Activated T-cell treated with anti-CD3 and anti-CD28 coated beads, Interleukin-2, amount 50 U/mL, for 4 hours (primary cell): ENCODE results near the gene SPATS2. TPM values are rescaled to one million over a fixed set of nuclear protein-coding genes. Genes with fewer than 3 reads are reported as not detected.

ENCODE experiments used
- ATAC-seq, 2 donors: fragments of 200-7000 bp; cut with Tn5 transposase; one replicate each; pipeline ENCODE4 v1.10.0; 2021
- DNase-seq: peaks from one replicate; pipeline ENCODE4 v3.0.0-alpha.2; 2020
- H3K27me3 Mint-ChIP-seq: one replicate; pipeline ENCODE4 v1.8.0; 2021; ENCODE audit warnings: low read depth, mixed read lengths
- H3K36me3 Mint-ChIP-seq: one replicate; pipeline ENCODE4 v1.8.0; 2022; ENCODE audit warnings: mixed read lengths; ENCODE audit not compliant: insufficient read depth
- H3K4me1 Mint-ChIP-seq: one replicate; pipeline ENCODE4 v1.8.0; 2021; ENCODE audit warnings: low read depth, mixed read lengths
- H3K4me3 Mint-ChIP-seq: one replicate; pipeline ENCODE4 v1.8.0; 2021; ENCODE audit warnings: mild to moderate bottlenecking, moderate library complexity, mixed read lengths
- H3K9me3 Mint-ChIP-seq: one replicate; pipeline ENCODE4 v1.8.0; 2021; ENCODE audit warnings: mixed read lengths
- total RNA-seq, 3 donors: library from RNA; stranded (reverse); gene quantifications; one replicate each; pipeline ENCODE4 v1.2.1, GENCODE V29; 2021

SPATS2 gene
- total RNA-seq, 3 donors from 2014 or later, result 6.9 to 7.2 (median 7.0) TPM

GRCh38 chr12:49342066-49342913, 25.0 kb upstream of the SPATS2 start:
- H3K4me1 Mint-ChIP-seq, result peaks cover 41% of the 10 kb centered on the region
- peaks cover 62% of the 10 kb centered on the region for H3K27me3 Mint-ChIP-seq

DNA sequence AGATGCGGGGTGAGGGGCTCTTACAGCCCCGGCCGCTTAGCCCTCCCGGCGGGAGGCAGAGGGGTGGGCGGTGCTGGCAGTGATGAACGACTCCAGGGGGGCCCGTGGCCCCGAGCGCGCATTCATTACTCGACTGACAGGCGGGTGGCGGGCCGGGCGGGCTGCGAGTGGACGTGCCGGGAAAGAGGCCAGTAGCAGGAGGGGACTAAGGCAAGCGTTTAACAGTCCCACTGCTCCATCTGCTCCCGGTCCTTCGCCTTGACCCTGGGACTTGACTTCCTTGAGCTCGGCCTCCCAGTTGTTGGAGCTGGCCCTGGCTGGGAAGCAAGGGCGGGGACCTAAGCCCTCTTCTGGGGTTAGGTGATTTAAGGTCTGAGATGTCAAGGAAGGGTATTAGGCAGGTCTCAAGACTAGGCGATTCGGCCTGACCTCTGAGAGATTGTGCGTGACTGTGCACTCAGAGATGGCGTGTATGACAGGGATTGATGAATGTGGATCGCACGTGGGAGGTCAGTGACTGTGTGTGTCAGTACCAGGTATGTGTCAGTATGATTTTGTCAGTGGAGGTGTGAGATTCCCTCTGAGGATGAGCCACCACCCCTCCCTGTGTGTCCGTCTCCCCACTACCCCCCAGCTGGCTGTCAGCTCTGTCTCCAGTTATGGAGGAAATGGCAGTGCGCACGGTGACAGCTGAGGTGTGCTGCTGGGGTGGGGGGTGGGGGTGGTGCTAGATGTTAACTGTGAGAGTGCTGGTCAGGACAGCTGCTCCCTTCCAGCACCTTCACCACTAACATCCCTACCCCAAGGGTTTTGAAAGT, 24.1 kb upstream of the SPATS2 start:
- Mint-ChIP-seq H3K27me3 (peaks cover 62% of the 10 kb centered on the region), H3K4me1 (peaks cover 36% of the 10 kb centered on the region)
- peak; percentile 47 for DNase-seq

More at GRCh38 chr12:49342066-49342913, 25.0 kb upstream of the SPATS2 start:
- DNase-seq (peak; percentile 67), ATAC-seq (peak; percentile 66 to 69)
- Mint-ChIP-seq H3K4me3 (peak overlapping the region; percentile 65), H3K36me3 (no peaks in the 10 kb centered on the region), H3K9me3 (no peaks in the 10 kb centered on the region)

DNA sequence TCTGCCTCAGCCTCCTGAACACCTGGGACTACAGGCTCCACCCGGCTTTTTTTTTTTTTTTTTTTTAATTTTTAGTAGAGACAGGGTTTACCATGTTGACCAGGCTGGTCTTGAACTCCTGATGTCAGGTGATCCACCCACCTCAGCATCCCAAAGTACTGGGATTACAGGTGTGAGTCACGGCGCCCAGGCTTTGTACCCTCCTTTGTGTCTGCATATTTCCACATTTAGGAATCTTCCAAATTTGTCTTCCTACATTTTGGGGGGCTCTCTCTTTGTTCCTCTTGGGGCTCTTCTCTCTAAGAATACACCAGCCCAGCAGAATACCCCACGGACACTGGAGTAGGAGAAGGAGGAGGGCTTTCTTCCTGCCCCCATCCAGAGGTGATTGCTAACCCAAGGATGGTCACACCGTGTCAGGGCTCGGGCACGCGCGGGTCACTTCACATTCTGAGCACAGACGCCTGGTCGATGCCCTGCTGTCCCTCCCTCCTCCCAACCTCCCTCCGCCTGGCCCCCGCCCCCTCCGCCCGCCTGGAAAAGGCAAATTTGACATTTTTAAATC, 22.7 kb upstream of the SPATS2 start:
- DNase-seq (no peak), ATAC-seq (no peak)
- H3K36me3 Mint-ChIP-seq, result no peaks in the 10 kb centered on the region
- no peak overlapping the region for H3K4me3 Mint-ChIP-seq
- peaks cover 36% of the 10 kb centered on the region for H3K4me1 Mint-ChIP-seq
- H3K27me3 Mint-ChIP-seq, result peaks cover 68% of the 10 kb centered on the region
- H3K9me3 Mint-ChIP-seq, result no peaks in the 10 kb centered on the region

More for the DNA sequence above, 24.1 kb upstream of the SPATS2 start:
- Mint-ChIP-seq H3K4me3 (peak overlapping the region; percentile 65), H3K9me3 (no peaks in the 10 kb centered on the region), H3K36me3 (no peaks in the 10 kb centered on the region)
- ATAC-seq, result peak; percentile 72 to 80

DNA sequence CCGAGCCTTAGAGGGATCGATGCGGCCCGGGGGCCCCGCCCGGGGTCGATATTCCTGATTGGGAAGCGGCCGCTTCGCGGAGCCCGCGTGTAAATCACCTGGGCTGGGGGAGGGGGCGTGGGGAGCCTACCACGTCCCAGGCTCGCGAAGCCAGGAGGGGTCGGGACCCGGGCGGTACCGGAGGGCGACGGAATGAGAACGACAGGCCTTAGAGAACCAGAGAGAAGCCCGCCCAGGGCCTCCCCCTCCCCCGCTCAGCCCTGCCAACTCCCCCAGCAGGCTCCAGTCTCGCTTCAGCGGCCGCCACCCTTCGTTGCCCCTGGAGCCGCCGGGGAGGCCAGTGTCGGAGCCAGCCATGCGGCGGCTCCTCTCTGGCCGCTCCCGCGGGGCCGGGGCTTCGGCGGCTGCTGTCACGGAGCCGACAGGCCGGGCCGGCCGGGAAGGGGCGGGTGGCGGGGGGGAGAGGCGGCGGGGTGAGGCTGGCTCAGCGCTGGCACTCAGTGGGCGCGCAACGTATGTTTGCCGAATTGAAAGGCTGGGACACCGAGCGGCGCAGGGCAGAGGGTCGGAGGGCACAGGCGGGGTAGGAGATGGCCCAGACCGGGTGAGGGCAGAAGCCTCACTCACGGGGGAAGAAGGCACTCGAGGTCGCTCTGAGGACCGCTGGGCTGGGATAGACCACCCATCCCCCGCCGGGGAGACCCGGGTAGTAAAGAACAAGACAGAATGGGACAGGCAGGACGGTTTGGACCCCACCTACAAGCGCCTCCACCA, 22.0 kb upstream of the SPATS2 start:
- Mint-ChIP-seq H3K9me3 (no peaks in the 10 kb centered on the region), H3K4me1 (peaks cover 36% of the 10 kb centered on the region)
- no peak for ATAC-seq

DNA sequence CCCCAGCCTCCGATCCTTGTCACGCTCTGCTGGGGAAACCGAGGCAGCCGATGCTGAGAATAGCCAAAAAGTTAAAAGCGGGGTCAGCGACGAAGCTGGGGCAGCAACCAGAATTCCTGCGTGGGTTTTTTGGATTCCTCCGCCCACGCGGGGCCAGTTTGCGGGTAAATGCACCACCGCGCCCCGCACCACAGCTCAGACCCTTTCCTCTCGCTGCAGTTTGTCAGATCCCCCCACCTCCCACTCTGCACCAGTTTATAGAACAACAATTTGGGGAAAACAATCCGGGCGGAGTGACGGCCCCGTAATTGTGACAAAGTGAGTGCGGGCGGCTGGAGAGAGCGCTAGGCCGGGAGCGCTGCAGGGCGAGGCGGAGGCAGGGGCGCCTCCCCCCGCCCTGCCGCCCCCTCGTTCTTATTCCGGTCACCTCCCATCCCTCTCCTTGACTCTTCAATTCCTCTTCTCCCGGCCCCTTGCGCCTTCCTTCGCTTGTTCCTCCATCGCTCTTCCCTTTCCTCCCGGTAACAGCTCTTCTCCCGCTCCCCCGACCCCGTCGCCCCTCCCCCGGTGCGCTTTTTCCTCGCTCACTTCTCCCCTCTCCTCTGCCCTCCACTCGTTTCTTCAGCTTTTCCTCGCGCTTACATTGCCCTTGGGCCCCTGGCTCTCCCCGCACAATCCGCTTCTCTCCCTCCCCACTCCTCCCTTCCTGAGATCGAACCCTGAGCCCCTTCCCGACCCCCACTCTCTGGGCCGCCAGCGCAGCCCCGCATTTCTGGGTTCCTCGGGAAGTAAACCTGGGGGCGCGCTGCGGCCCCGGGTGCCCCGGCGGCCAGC, 21.2 kb upstream of the SPATS2 start:
- Mint-ChIP-seq H3K27me3 (peaks cover 63% of the 10 kb centered on the region), H3K4me3 (peak overlapping the region; percentile 76), H3K36me3 (no peaks in the 10 kb centered on the region), H3K9me3 (no peaks in the 10 kb centered on the region), H3K4me1 (peaks cover 36% of the 10 kb centered on the region)
- DNase-seq (no peak), ATAC-seq (no peak)

More for the DNA sequence above, 22.0 kb upstream of the SPATS2 start:
- DNase-seq, result no peak
- H3K27me3 Mint-ChIP-seq, result peaks cover 63% of the 10 kb centered on the region
- H3K4me3 Mint-ChIP-seq, result peak overlapping the region; percentile 38
- H3K36me3 Mint-ChIP-seq, result no peaks in the 10 kb centered on the region

DNA sequence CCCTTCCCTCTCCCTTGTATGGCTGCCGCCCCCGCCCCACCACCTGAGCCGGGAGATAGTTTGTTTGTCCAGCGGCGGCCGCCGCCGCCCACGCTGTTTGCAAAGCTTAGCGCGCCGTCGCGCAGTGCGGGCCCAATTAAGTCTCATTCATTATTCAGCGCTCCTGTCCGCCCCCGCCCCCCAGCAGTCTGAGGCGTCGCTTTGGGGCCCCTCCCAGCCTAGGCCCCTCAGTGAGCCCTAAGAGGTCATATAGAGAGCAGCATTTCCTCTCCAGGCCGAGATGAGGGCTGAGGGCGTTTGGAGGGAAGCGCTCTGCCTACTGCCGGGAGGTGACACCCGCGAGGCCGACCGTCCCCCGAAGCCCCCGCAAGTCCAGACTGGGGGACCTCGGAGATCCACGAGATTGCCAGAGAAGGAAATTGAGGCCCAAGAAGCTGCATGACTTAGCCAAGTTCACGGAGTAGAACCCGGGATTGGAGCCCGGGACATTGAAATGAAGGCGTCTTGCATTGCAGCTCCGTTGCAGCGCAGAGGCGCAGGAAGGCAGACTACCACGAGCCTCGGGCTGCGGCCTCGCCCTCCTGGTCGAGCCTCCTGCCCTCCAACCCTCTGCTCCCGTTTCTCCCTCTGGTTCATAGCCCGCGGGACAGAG, 20.5 kb upstream of the SPATS2 start, which contains the start of gene DNAJC22:
Gene DNAJC22 (plus strand): TSS at position 230 of the 652 bp plus-strand sequence. CDS start 1,985 bp downstream, outside the sequence.
- ATAC-seq, result peak in 1 of 2 donors; percentile 11
- Mint-ChIP-seq H3K36me3 (no peaks in the 10 kb centered on the region), H3K27me3 (peaks cover 68% of the 10 kb centered on the region), H3K4me1 (peaks cover 36% of the 10 kb centered on the region), H3K4me3 (peak within 1 kb of the TSS; percentile 76), H3K9me3 (no peaks in the 10 kb centered on the region)
- no peak for DNase-seq

GRCh38 chr12:49347311-49348193, 19.7 kb upstream of the SPATS2 start:
- Mint-ChIP-seq H3K4me3 (peak overlapping the region; percentile 76), H3K36me3 (no peaks in the 10 kb centered on the region), H3K9me3 (no peaks in the 10 kb centered on the region), H3K4me1 (peaks cover 36% of the 10 kb centered on the region), H3K27me3 (peaks cover 68% of the 10 kb centered on the region)
- peak; percentile 59 to 70 for ATAC-seq
- DNase-seq, result peak; percentile 78

GRCh38 chr12:49348781-49349180, 18.5 kb upstream of the SPATS2 start:
- Mint-ChIP-seq H3K27me3 (peaks cover 68% of the 10 kb centered on the region), H3K36me3 (no peaks in the 10 kb centered on the region), H3K9me3 (no peaks in the 10 kb centered on the region), H3K4me1 (peaks cover 23% of the 10 kb centered on the region), H3K4me3 (no peak overlapping the region)
- ATAC-seq (no peak), DNase-seq (no peak)

GRCh38 chr12:49349266-49349665, 18.0 kb upstream of the SPATS2 start:
- H3K27me3 Mint-ChIP-seq, result peaks cover 64% of the 10 kb centered on the region

GRCh38 chr12:49352351-49352750, 14.9 kb upstream of the SPATS2 start:
- Mint-ChIP-seq H3K27me3 (peaks cover 50% of the 10 kb centered on the region), H3K4me1 (peaks cover 1% of the 10 kb centered on the region), H3K36me3 (no peaks in the 10 kb centered on the region), H3K9me3 (no peaks in the 10 kb centered on the region), H3K4me3 (no peak overlapping the region)
- ATAC-seq (no peak), DNase-seq (no peak)

More at GRCh38 chr12:49349266-49349665, 18.0 kb upstream of the SPATS2 start:
- no peaks in the 10 kb centered on the region for H3K9me3 Mint-ChIP-seq
- DNase-seq (no peak), ATAC-seq (no peak)
- H3K4me1 Mint-ChIP-seq, result peaks cover 18% of the 10 kb centered on the region
- H3K36me3 Mint-ChIP-seq, result no peaks in the 10 kb centered on the region
- no peak overlapping the region for H3K4me3 Mint-ChIP-seq

DNA sequence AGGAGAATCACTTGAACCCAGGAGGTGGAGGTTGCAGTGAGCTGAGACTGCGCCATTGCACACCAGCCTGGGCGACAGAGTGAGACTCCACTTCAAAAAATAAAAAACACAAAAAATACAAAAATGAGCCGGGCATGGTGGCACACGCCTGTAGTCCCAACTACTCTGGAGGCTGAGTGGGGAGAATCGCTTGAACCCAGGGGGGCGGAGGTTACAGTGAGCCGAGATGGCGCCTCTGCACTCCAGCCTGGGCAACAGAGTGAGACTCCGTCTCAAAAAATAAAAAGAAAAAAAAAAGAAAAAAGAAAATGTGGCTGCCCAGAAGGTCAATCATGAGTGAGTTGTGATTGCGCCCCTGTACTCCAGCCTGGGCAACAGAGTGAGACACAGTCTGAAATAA, 11.3 kb upstream of the SPATS2 start:
- H3K4me1 Mint-ChIP-seq, result peaks cover 2% of the 10 kb centered on the region
- DNase-seq (no peak), ATAC-seq (no peak)
- no peak overlapping the region for H3K4me3 Mint-ChIP-seq
- H3K36me3 Mint-ChIP-seq, result no peaks in the 10 kb centered on the region
- H3K9me3 Mint-ChIP-seq, result no peaks in the 10 kb centered on the region
- H3K27me3 Mint-ChIP-seq, result peaks cover 31% of the 10 kb centered on the region
